ENCODE measurements around the gene STAT3. TPM values are rescaled to one million over a fixed set of nuclear protein-coding genes. Genes with fewer than 3 reads are reported as not detected.
"Not testable (repeated sequence)": the region's sequence is repeated elsewhere in the genome, so short reads cannot be mapped to it uniquely, and the experiment has no call there.

Gene STAT3
- total RNA-seq, 1 donor from 2014 or later, result 270 TPM

- DNase-seq (ENCODE audit: low read depth), result no peak
These were observed 108.2 kb downstream of the STAT3 start for GRCh38 chr17:42279776-42280630.

- DNase-seq (ENCODE audit: low read depth), result no peak
These were observed 110.9 kb downstream of the STAT3 start for GRCh38 chr17:42277342-42277712.

GRCh38 chr17:42276609-42277341, 111.5 kb downstream of the STAT3 start:
- DNase-seq (ENCODE audit: low read depth), result peak; percentile 78

- no peak for DNase-seq (ENCODE audit: low read depth)
These were observed 112.0 kb downstream of the STAT3 start, which contains the start of gene STAT5B for GRCh38 chr17:42276359-42276608. Gene STAT5B (minus strand): TSS chr17:42276391. CDS start chr17:42232127, 44,264 bp downstream.

- DNase-seq (ENCODE audit: low read depth), result no peak
These were observed 112.5 kb downstream of the STAT3 start for GRCh38 chr17:42275527-42276358.

- DNase-seq (ENCODE audit: low read depth), result no peak
These were observed 113.3 kb downstream of the STAT3 start for GRCh38 chr17:42274812-42275526.

- DNase-seq (ENCODE audit: low read depth), result no peak
These were observed 114.0 kb downstream of the STAT3 start for GRCh38 chr17:42274253-42274542.

- no peak for DNase-seq (ENCODE audit: low read depth)
These were observed 114.6 kb downstream of the STAT3 start for GRCh38 chr17:42273474-42274252.

- DNase-seq (ENCODE audit: low read depth), result no peak
These were observed 115.9 kb downstream of the STAT3 start for GRCh38 chr17:42272162-42272907.

GRCh38 chr17:42271779-42272035, 116.5 kb downstream of the STAT3 start:
- DNase-seq (ENCODE audit: low read depth), result no peak

- DNase-seq (ENCODE audit: low read depth), result no peak
These were observed 117.0 kb downstream of the STAT3 start for GRCh38 chr17:42271006-42271778.

GRCh38 chr17:42270596-42270995, 117.6 kb downstream of the STAT3 start:
- no peak for DNase-seq (ENCODE audit: low read depth)

GRCh38 chr17:42270170-42270535, 118.1 kb downstream of the STAT3 start:
- no peak for DNase-seq (ENCODE audit: low read depth)

GRCh38 chr17:42268236-42268635, 120.0 kb downstream of the STAT3 start:
- no peak for DNase-seq (ENCODE audit: low read depth)

- peak; percentile 64 for DNase-seq (ENCODE audit: low read depth)
These were observed 121.1 kb downstream of the STAT3 start for GRCh38 chr17:42266918-42267766.

- DNase-seq (ENCODE audit: low read depth), result no peak
These were observed 121.8 kb downstream of the STAT3 start for GRCh38 chr17:42266462-42266861.

GRCh38 chr17:42264366-42264765, 123.9 kb downstream of the STAT3 start:
- DNase-seq (ENCODE audit: low read depth), result not testable (repeated sequence)
